Measurements from ENCODE around the gene TMEM119. TPM values are rescaled to one million over a fixed set of nuclear protein-coding genes. Genes with fewer than 3 reads are reported as not detected.

Gene TMEM119
- total and polyA plus RNA-seq, 10 of the 15 experiments (the other 5 are each of a cell fraction or from before 2014, with no cell fraction given) = 0.11 to 0.44 (median 0.19) TPM; not detected in 5

- TF ChIP-seq RUNX3 (IDR thresholded peaks at IDR 0.05; ENCODE audit: low read length) (no peak), NBN (IDR thresholded peaks at IDR 0.05) (peak; percentile 75), NR2C1 (IDR thresholded peaks at IDR 0.05) (peak; percentile 82), CBFB (IDR thresholded peaks at IDR 0.05; ENCODE audit: low read depth) (peak; percentile 93), CREM (IDR thresholded peaks at IDR 0.05; ENCODE audit: low read depth) (peak; percentile 57), YY1 (IDR thresholded peaks at IDR 0.05; ENCODE audit: low read depth, low read length) (peak; percentile 98), MEF2B (IDR thresholded peaks at IDR 0.05; ENCODE audit: partially characterized antibody, poor library complexity, severe bottlenecking) (peak; percentile 20)
Measured at GRCh38 chr12:108560752-108561719, 36.8 kb downstream of the TMEM119 start, which contains the start of gene SART3 (continued).

DNA sequence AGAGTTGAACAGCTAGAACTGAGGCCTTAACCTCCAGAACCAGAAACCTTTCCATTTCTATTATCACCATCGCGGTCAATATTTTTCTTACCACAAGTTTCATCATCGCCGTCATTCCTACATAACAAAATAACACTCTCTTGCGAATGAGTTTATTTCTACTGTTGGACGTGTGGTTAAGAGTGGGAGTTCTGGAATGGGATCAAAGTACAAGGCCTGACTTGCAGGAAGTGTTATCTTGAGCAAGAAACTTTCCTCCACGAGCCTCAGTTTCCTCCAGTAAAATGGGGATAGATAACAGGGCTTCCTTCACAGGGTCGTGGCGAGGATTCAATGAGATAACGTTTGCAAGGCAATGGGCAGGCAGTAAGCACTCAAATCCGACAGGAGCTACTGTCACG is 37.6 kb downstream of the TMEM119 start:
- no peak for ATAC-seq
- Histone ChIP-seq H3K4me2 (ENCODE audit: control insufficient read depth, insufficient read depth) (peak overlapping the region; percentile 95), H3K4me1 (ENCODE audit: control insufficient read depth, insufficient read depth, low read length) (peaks cover 21% of the 10 kb centered on the region), H3K27ac (ENCODE audit: control insufficient read depth, insufficient read depth) (peak overlapping the region; percentile 98), H3K9me3 (replicated peaks; ENCODE audit: control insufficient read depth, insufficient read depth, low read length) (no peaks in the 10 kb centered on the region), H2AFZ (ENCODE audit: control insufficient read depth, low read depth, low read length) (no peak overlapping the region), H3K9ac (ENCODE audit: control insufficient read depth, insufficient read depth, low read length) (peak overlapping the region; percentile 99), H3K36me3 (ENCODE audit: control insufficient read depth in 2 of 2, insufficient read depth in 2 of 2, low read length in 1 of 2) (peaks cover 0 to 31% of the 10 kb centered on the region in 2 experiments; a peak in 3 of 4 replicates), H3K79me2 (ENCODE audit: control insufficient read depth, insufficient read depth, low read length) (peaks cover 87% of the 10 kb centered on the region), H3K4me3 (peak overlapping the region; percentile 85), H3K27me3 (replicated peaks in 1 of 2; ENCODE audit: control insufficient read depth in 2 of 2, insufficient read depth in 2 of 2, low read length in 1 of 2) (no peaks in the 10 kb centered on the region), H4K20me1 (ENCODE audit: control insufficient read depth, insufficient read depth) (no peaks in the 10 kb centered on the region; the same call in 1 of the 2 replicates)
- ChIA-PET POLR2A (interaction anchor here (0.9 to 2.4 kb wide), 5 partner anchors 10 to 61 kb away, joined by 3 to 18 read pairs (median 3); no protein-coding TSS in a partner anchor), CTCF (interaction anchor here (0.8 to 21.5 kb wide), 9 partner anchors 11 to 391 kb away, joined by 3 to 866 read pairs (median 4); no protein-coding TSS in a partner anchor), SMC1A (ENCODE audit: uncharacterized antibody, unreplicated experiment) (interaction anchor here (1.2 to 26.5 kb wide), 6 partner anchors 23 to 74 kb away, joined by 3 to 718 read pairs (median 6); partner anchors contain the start of genes FICD and SELPLG), RAD21 (ENCODE audit: unreplicated experiment) (interaction anchor here (0.7 to 23.0 kb wide), 8 partner anchors 9 to 104 kb away, joined by 3 to 633 read pairs (median 11); partner anchors contain the start of gene SELPLG)
- BruUV-seq (replicated peaks) = TSS peak; percentile 58
- FAIRE-seq = no peak
- TF ChIP-seq, protein P1, sequence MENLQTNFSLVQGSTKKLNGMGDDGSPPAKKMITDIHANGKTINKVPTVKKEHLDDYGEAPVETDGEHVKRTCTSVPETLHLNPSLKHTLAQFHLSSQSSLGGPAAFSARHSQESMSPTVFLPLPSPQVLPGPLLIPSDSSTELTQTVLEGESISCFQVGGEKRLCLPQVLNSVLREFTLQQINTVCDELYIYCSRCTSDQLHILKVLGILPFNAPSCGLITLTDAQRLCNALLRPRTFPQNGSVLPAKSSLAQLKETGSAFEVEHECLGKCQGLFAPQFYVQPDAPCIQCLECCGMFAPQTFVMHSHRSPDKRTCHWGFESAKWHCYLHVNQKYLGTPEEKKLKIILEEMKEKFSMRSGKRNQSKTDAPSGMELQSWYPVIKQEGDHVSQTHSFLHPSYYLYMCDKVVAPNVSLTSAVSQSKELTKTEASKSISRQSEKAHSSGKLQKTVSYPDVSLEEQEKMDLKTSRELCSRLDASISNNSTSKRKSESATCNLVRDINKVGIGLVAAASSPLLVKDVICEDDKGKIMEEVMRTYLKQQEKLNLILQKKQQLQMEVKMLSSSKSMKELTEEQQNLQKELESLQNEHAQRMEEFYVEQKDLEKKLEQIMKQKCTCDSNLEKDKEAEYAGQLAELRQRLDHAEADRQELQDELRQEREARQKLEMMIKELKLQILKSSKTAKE (IDR thresholded peaks at IDR 0.05; ENCODE audit: low read depth, poor library complexity, severe bottlenecking) = no peak
- no peak for TF ChIP-seq ATF2 (IDR thresholded peaks at IDR 0.05; ENCODE audit: low read length)
- TF ChIP-seq CUX1 (IDR thresholded peaks at IDR 0.05; ENCODE audit: insufficient replicate concordance, low read depth, low read length) = no peak
- TF ChIP-seq CEBPB (IDR thresholded peaks at IDR 0.05; ENCODE audit: borderline replicate concordance in 1 of 2, low read depth in 2 of 2, low read length in 2 of 2) = no peak
- in situ Hi-C loops (cut with MboI) (loop anchor here (5.0 kb wide), 1 partner anchor 392 kb away; no protein-coding TSS in a partner anchor), intact Hi-C loops (cut with micrococcal nuclease; ENCODE audit: unreplicated experiment) (loop anchor here (5.0 kb wide), 2 partner anchors 147 to 392 kb away; no protein-coding TSS in a partner anchor)
- under 1% methylated on average over 12 of the region's 12 CpGs for WGBS (ENCODE audit: insufficient coverage, insufficient replicate concordance, low lambda C conversion rate, missing lambda C conversion rate)
- no peak for DNase-seq (ENCODE audit: low read depth, low spot score)

All from GM12878 (cell line).